ENCODE data around the gene GLI3.

GLI3 gene

DNA sequence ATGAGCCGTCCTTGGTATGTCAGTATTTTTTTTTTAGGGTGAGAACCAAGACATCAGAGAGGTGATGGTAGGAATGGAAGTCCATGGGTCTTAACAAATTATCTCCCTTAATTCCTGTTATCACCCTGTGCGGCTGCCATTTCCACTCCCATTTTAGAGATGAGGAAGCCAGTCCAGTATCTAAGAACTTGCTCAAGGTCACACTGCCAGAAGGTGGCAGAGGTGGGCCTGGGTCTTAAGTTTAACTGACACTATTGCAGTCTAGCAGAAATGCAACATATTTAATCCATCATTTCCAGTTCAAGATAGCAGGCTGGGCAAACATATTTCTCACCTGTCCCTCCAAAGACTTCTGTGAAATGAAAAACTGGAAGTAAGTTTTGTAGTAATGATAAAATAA lies 108.3 kb downstream of the GLI3 start:
- Histone ChIP-seq H3K4me1 (ENCODE audit: low read length) (no peaks in the 10 kb centered on the region), H3K36me3 (replicated peaks; ENCODE audit: low read depth, low read length) (no peaks in the 10 kb centered on the region), H3K27ac (ENCODE audit: low read length) (no peak overlapping the region), H3K79me2 (ENCODE audit: low read length) (no peaks in the 10 kb centered on the region), H3K4me2 (ENCODE audit: low read length) (no peak overlapping the region), H3K27me3 (ENCODE audit: low read depth, low read length) (no peaks in the 10 kb centered on the region), H3K9ac (ENCODE audit: low read length) (no peak overlapping the region), H4K20me1 (ENCODE audit: insufficient read depth, low read length) (no peaks in the 10 kb centered on the region), H3K4me3 (ENCODE audit: low read length) (no peak overlapping the region), H2AFZ (ENCODE audit: low read depth, low read length) (no peak overlapping the region), H3K9me3 (ENCODE audit: insufficient read depth, low read length) (no peaks in the 10 kb centered on the region)
- TF ChIP-seq CTCF (IDR thresholded peaks at IDR 0.05; ENCODE audit: low read depth, low read length) (peak; percentile 41), EZH2phosphoT487 (IDR thresholded peaks at IDR 0.05; ENCODE audit: low read depth) (no peak)

DNA sequence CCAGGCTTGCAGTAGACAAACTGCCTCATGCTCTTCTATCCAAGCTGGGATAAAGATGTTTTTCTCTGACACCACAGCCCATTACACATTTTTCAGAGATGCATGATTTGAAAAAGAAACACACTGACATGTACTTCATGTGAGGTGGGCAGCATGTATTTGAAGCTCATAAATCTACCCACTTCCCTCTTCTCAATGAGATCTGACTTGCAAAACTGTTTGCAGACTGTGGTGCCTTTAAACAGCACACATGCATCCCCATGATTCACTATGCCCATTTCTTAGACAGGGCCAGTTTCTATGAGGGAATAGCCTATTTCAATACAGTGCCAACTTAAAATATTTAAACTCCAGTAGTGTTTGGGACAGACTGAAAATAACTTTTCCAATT lies 109.8 kb downstream of the GLI3 start:
- Histone ChIP-seq H2AFZ (ENCODE audit: low read depth, low read length) (no peak overlapping the region), H3K4me3 (ENCODE audit: low read length) (no peak overlapping the region), H3K27me3 (ENCODE audit: low read depth, low read length) (no peaks in the 10 kb centered on the region), H3K36me3 (replicated peaks; ENCODE audit: low read depth, low read length) (no peaks in the 10 kb centered on the region), H3K79me2 (ENCODE audit: low read length) (no peaks in the 10 kb centered on the region), H3K9ac (ENCODE audit: low read length) (no peak overlapping the region), H3K4me2 (ENCODE audit: low read length) (no peak overlapping the region), H4K20me1 (ENCODE audit: insufficient read depth, low read length) (no peaks in the 10 kb centered on the region), H3K27ac (ENCODE audit: low read length) (no peak overlapping the region), H3K9me3 (ENCODE audit: insufficient read depth, low read length) (no peaks in the 10 kb centered on the region), H3K4me1 (ENCODE audit: low read length) (no peaks in the 10 kb centered on the region)
- TF ChIP-seq CTCF (IDR thresholded peaks at IDR 0.05; ENCODE audit: low read depth, low read length) (no peak), EZH2phosphoT487 (IDR thresholded peaks at IDR 0.05; ENCODE audit: low read depth) (no peak)

GRCh38 chr7:42126475-42127231 lies 110.4 kb downstream of the GLI3 start:
- no peak overlapping the region for H3K27ac ChIP-seq (ENCODE audit: low read length)
- no peaks in the 10 kb centered on the region for H4K20me1 ChIP-seq (ENCODE audit: insufficient read depth, low read length)
- TF ChIP-seq CTCF (IDR thresholded peaks at IDR 0.05; ENCODE audit: low read depth, low read length) (no peak), EZH2phosphoT487 (IDR thresholded peaks at IDR 0.05; ENCODE audit: low read depth) (no peak)
- no peaks in the 10 kb centered on the region for H3K4me1 ChIP-seq (ENCODE audit: low read length)
- H2AFZ ChIP-seq (ENCODE audit: low read depth, low read length): no peak overlapping the region
- no peak overlapping the region for H3K9ac ChIP-seq (ENCODE audit: low read length)
- H3K4me2 ChIP-seq (ENCODE audit: low read length): no peak overlapping the region
- H3K36me3 ChIP-seq (replicated peaks; ENCODE audit: low read depth, low read length): no peaks in the 10 kb centered on the region
- H3K27me3 ChIP-seq (ENCODE audit: low read depth, low read length): no peaks in the 10 kb centered on the region
- H3K9me3 ChIP-seq (ENCODE audit: insufficient read depth, low read length): no peaks in the 10 kb centered on the region
- H3K4me3 ChIP-seq (ENCODE audit: low read length): no peak overlapping the region
- no peaks in the 10 kb centered on the region for H3K79me2 ChIP-seq (ENCODE audit: low read length)

DNA sequence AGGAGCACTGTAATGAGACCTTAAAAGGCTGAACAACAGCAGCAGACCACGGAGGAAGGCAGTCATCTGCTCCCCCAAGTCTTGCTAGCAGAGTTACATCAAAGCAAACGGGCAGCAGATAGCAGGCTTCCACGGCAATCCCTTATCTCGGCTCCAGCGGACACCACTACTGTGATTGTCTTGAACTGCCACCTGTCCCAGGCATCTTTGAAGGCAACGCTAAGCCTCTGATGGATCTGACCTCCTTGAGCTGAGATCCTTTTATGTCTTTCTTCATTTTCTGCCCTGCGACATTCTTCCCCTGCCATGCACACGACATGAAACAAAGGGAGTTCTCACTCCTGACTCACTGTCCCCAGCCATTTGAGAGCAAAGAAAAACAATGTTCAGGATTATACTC lies 111.7 kb downstream of the GLI3 start:
- no peak overlapping the region for H2AFZ ChIP-seq (ENCODE audit: low read depth, low read length)
- 0 out of 2 replicates have a peak, but pooled peaks cover 3% of the 10 kb centered on the region for H3K27me3 ChIP-seq (ENCODE audit: low read depth, low read length)
- no peak overlapping the region for H3K4me2 ChIP-seq (ENCODE audit: low read length)
- no peaks in the 10 kb centered on the region for H3K4me1 ChIP-seq (ENCODE audit: low read length)
- no peak overlapping the region for H3K4me3 ChIP-seq (ENCODE audit: low read length)
- no peaks in the 10 kb centered on the region for H3K36me3 ChIP-seq (replicated peaks; ENCODE audit: low read depth, low read length)
- no peaks in the 10 kb centered on the region for H4K20me1 ChIP-seq (ENCODE audit: insufficient read depth, low read length)
- no peaks in the 10 kb centered on the region for H3K9me3 ChIP-seq (ENCODE audit: insufficient read depth, low read length)
- no peak overlapping the region for H3K9ac ChIP-seq (ENCODE audit: low read length)
- no peaks in the 10 kb centered on the region for H3K79me2 ChIP-seq (ENCODE audit: low read length)
- TF ChIP-seq CTCF (IDR thresholded peaks at IDR 0.05; ENCODE audit: low read depth, low read length): no peak
- no peak for TF ChIP-seq EZH2phosphoT487 (IDR thresholded peaks at IDR 0.05; ENCODE audit: low read depth)
- no peak overlapping the region for H3K27ac ChIP-seq (ENCODE audit: low read length)

Measured in OCI-LY3 (cell line).